ENCODE measurements around the gene PRELID2. TPM values are rescaled to one million over a fixed set of nuclear protein-coding genes. Genes with fewer than 3 reads are reported as not detected.

Gene PRELID2
- polyA plus RNA-seq, 3 donors, result 0.77 to 2.0 (median 1.5) TPM

DNA sequence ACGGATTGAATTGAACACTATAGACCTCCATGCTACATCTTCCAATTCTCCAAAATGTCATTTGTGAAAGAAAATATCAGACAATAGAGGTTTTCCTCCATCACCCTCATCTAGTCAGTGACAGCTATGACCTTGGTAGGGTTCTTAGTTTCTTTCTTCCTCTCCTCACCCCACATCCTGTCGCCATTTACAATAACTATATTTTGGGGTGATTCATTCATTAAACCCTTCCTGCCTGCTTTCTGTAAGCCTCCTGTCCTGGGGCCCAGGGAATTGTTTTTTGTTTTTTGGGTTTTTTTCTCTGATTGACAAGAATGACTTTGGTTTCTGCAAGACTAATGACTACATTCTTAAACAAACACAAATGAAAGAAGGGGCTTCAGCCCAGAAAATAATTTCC is 82.6 kb downstream of the PRELID2 start:
- H3K27me3 Mint-ChIP-seq (ENCODE audit: low read depth in 3 of 3), result peaks cover 0 to 2% (median 0%) of the 10 kb centered on the region in 3 donors
- Histone ChIP-seq H3K9ac (ENCODE audit: insufficient read depth, low read length, poor library complexity, severe bottlenecking) (no peak overlapping the region), H3K4me2 (replicated peaks; ENCODE audit: extremely low read depth, low read length, poor library complexity, severe bottlenecking) (no peak overlapping the region), H3K79me2 (ENCODE audit: insufficient read depth, low read length) (no peaks in the 10 kb centered on the region), H4K20me1 (ENCODE audit: insufficient read depth, low read length) (no peaks in the 10 kb centered on the region), H3K9me3 (replicated peaks in 1 of 2; ENCODE audit: control insufficient read depth in 1 of 2, insufficient read depth in 1 of 2, low read length in 2 of 2) (no peaks in the 10 kb centered on the region), H2AFZ (ENCODE audit: insufficient read depth, low read depth, low read length, poor library complexity, severe bottlenecking) (no peak overlapping the region), H3K27ac (ENCODE audit: low read depth in 1 of 2, low read length in 2 of 2) (no peak overlapping the region), H3K4me3 (replicated peaks in 1 of 3; ENCODE audit: low read depth in 2 of 3, low read length in 3 of 3) (no peak overlapping the region), H3K27me3 (ENCODE audit: control insufficient read depth in 2 of 2, insufficient read depth in 2 of 2, low read length in 2 of 2) (no peaks in the 10 kb centered on the region), H3K4me1 (ENCODE audit: control insufficient read depth in 1 of 2, insufficient read depth in 2 of 2, low read length in 2 of 2) (no peaks in the 10 kb centered on the region), H3K36me3 (replicated peaks in 1 of 2; ENCODE audit: control insufficient read depth in 1 of 2, insufficient read depth in 2 of 2, low read length in 2 of 2) (no peaks in the 10 kb centered on the region)
- H3K4me3 Mint-ChIP-seq, result no peak overlapping the region
- no peak overlapping the region for H3K27ac Mint-ChIP-seq
- no CpG with 5 or more reads among the region's 2 CpGs for WGBS (ENCODE audit: insufficient coverage)
- intact Hi-C loops (cut with micrococcal nuclease), result no loop called here
- no peaks in the 10 kb centered on the region for H3K36me3 Mint-ChIP-seq
- no peaks in the 10 kb centered on the region for H3K4me1 Mint-ChIP-seq
- H3K9me3 Mint-ChIP-seq, result peaks cover 4 to 15% (median 9%) of the 10 kb centered on the region in 7 donors
- TF ChIP-seq, protein P1, sequence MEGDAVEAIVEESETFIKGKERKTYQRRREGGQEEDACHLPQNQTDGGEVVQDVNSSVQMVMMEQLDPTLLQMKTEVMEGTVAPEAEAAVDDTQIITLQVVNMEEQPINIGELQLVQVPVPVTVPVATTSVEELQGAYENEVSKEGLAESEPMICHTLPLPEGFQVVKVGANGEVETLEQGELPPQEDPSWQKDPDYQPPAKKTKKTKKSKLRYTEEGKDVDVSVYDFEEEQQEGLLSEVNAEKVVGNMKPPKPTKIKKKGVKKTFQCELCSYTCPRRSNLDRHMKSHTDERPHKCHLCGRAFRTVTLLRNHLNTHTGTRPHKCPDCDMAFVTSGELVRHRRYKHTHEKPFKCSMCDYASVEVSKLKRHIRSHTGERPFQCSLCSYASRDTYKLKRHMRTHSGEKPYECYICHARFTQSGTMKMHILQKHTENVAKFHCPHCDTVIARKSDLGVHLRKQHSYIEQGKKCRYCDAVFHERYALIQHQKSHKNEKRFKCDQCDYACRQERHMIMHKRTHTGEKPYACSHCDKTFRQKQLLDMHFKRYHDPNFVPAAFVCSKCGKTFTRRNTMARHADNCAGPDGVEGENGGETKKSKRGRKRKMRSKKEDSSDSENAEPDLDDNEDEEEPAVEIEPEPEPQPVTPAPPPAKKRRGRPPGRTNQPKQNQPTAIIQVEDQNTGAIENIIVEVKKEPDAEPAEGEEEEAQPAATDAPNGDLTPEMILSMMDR (IDR thresholded peaks at IDR 0.05), result no peak
- DNase-seq, result no peak

DNA sequence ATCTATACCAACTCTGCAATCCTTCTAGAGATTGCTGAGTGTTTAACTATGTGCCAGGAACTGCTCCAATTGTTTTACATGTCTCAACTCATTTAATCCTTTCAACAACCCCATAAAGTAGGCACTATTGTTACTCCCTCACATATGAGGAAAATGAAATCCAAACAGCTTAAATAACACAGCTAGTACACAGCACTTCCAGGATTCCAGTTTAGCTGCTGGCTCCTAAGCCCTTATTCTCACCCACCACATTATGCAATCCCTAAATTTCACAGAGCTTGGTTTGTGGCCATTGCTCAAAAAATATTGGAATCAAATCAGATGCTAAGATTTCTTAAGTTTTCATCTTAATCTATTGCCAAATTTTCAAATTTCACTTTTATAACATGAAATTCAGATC is 84.9 kb downstream of the PRELID2 start:
- H3K4me1 Mint-ChIP-seq, result no peaks in the 10 kb centered on the region
- intact Hi-C loops (cut with micrococcal nuclease), result no loop called here
- H3K9me3 Mint-ChIP-seq, result peaks cover 4 to 16% (median 9%) of the 10 kb centered on the region in 7 donors
- H3K27ac Mint-ChIP-seq, result no peak overlapping the region
- Histone ChIP-seq H3K27me3 (ENCODE audit: control insufficient read depth in 2 of 2, insufficient read depth in 2 of 2, low read length in 2 of 2) (no peaks in the 10 kb centered on the region), H3K27ac (ENCODE audit: low read depth in 1 of 2, low read length in 2 of 2) (no peak overlapping the region), H3K4me3 (replicated peaks in 1 of 3; ENCODE audit: low read depth in 2 of 3, low read length in 3 of 3) (no peak overlapping the region), H3K4me1 (ENCODE audit: control insufficient read depth in 1 of 2, insufficient read depth in 2 of 2, low read length in 2 of 2) (no peaks in the 10 kb centered on the region), H3K9me3 (replicated peaks in 1 of 2; ENCODE audit: control insufficient read depth in 1 of 2, insufficient read depth in 1 of 2, low read length in 2 of 2) (no peaks in the 10 kb centered on the region), H3K36me3 (replicated peaks in 1 of 2; ENCODE audit: control insufficient read depth in 1 of 2, insufficient read depth in 2 of 2, low read length in 2 of 2) (no peaks in the 10 kb centered on the region), H3K4me2 (replicated peaks; ENCODE audit: extremely low read depth, low read length, poor library complexity, severe bottlenecking) (no peak overlapping the region), H4K20me1 (ENCODE audit: insufficient read depth, low read length) (no peaks in the 10 kb centered on the region), H3K9ac (ENCODE audit: insufficient read depth, low read length, poor library complexity, severe bottlenecking) (no peak overlapping the region), H2AFZ (ENCODE audit: insufficient read depth, low read depth, low read length, poor library complexity, severe bottlenecking) (no peak overlapping the region), H3K79me2 (ENCODE audit: insufficient read depth, low read length) (no peaks in the 10 kb centered on the region)
- no peaks in the 10 kb centered on the region for H3K36me3 Mint-ChIP-seq
- no peak overlapping the region for H3K4me3 Mint-ChIP-seq
- no peak for DNase-seq
- TF ChIP-seq, protein P1 (IDR thresholded peaks at IDR 0.05), result no peak
- peaks cover 0 to 2% (median 0%) of the 10 kb centered on the region in 3 donors for H3K27me3 Mint-ChIP-seq (ENCODE audit: low read depth in 3 of 3)
